ENCODE measurements around the gene SMARCD3.

GRCh38 chr7:151201344-151201743 is 47.1 kb downstream of the SMARCD3 start:
- no peak for TF ChIP-seq POLR2A (IDR thresholded peaks at IDR 0.05; ENCODE audit: low read depth, low read length)
- no peak for TF ChIP-seq POU2F2 (IDR thresholded peaks at IDR 0.05; ENCODE audit: low read depth, low read length)
- no peak for TF ChIP-seq PAX5 (IDR thresholded peaks at IDR 0.05; ENCODE audit: insufficient read depth, low read length, severe bottlenecking)
- no peak for TF ChIP-seq POLR2AphosphoS5 (IDR thresholded peaks at IDR 0.05; ENCODE audit: low read depth, low read length)
- TF ChIP-seq TAF1 (IDR thresholded peaks at IDR 0.05; ENCODE audit: low read depth, low read length), result no peak
- TF ChIP-seq SPI1 (IDR thresholded peaks at IDR 0.05; ENCODE audit: low read depth, low read length), result no peak

Measured in GM12891 (cell line).